ENCODE data around the gene ZNF581.

The ZNF581 gene

GRCh38 chr19:55691561-55692481, 48.4 kb downstream of the ZNF581 start:
- TF ChIP-seq CTCF (IDR thresholded peaks at IDR 0.05; ENCODE audit: insufficient read depth, low read depth, low read length, missing control alignments), result no peak
- H3K4me3 ChIP-seq (ENCODE audit: low read length), result no peak overlapping the region
- DNase-seq (ENCODE audit: low read depth), result no peak

- no peak for TF ChIP-seq CTCF (IDR thresholded peaks at IDR 0.05; ENCODE audit: insufficient read depth, low read depth, low read length, missing control alignments)
- no peak for DNase-seq (ENCODE audit: low read depth)
- H3K4me3 ChIP-seq (ENCODE audit: low read length), result no peak overlapping the region
These were observed 49.2 kb downstream of the ZNF581 start for GRCh38 chr19:55692681-55693081.

GRCh38 chr19:55693336-55693974, 50.0 kb downstream of the ZNF581 start:
- H3K4me3 ChIP-seq (ENCODE audit: low read length), result no peak overlapping the region
- TF ChIP-seq CTCF (IDR thresholded peaks at IDR 0.05; ENCODE audit: insufficient read depth, low read depth, low read length, missing control alignments), result no peak
- no peak for DNase-seq (ENCODE audit: low read depth)

- no peak overlapping the region for H3K4me3 ChIP-seq (ENCODE audit: low read length)
- TF ChIP-seq CTCF (IDR thresholded peaks at IDR 0.05; ENCODE audit: insufficient read depth, low read depth, low read length, missing control alignments), result no peak
- DNase-seq (ENCODE audit: low read depth), result no peak
These were observed 50.8 kb downstream of the ZNF581 start for GRCh38 chr19:55694241-55694655.

- no peak for DNase-seq (ENCODE audit: low read depth)
- no peak for TF ChIP-seq CTCF (IDR thresholded peaks at IDR 0.05; ENCODE audit: insufficient read depth, low read depth, low read length, missing control alignments)
- H3K4me3 ChIP-seq (ENCODE audit: low read length), result no peak overlapping the region
These were observed 51.4 kb downstream of the ZNF581 start for GRCh38 chr19:55694656-55695491.
